ENCODE measurements around the gene PCSK4. TPM values are rescaled to one million over a fixed set of nuclear protein-coding genes. Genes with fewer than 3 reads are reported as not detected.

Gene PCSK4
- total RNA-seq, 1 experiment from 2014 or later, result 3.9 TPM

GRCh38 chr19:1449467-1450442, 40.4 kb downstream of the PCSK4 start, which contains the start of gene APC2:
TSS of gene APC2 (plus strand) at chr19:1450121. CDS start at chr19:1453002, 2,881 bp downstream.
- Histone ChIP-seq H3K9me2 (replicated peaks; ENCODE audit: low read length) (no peaks in the 10 kb centered on the region), H3K4me1 (ENCODE audit: insufficient read depth, low read length) (0 out of 2 replicates have a peak, but pooled peaks cover 4% of the 10 kb centered on the region), H3K9me3 (ENCODE audit: low read length) (no peaks in the 10 kb centered on the region), H3K4me2 (ENCODE audit: low read length) (no peak within 1 kb of the TSS), H3K9ac (ENCODE audit: low read length) (no peak within 1 kb of the TSS), H3K79me2 (ENCODE audit: low read length) (no peaks in the 10 kb centered on the region), H3K27ac (ENCODE audit: low read length) (no peak within 1 kb of the TSS), H2AFZ (ENCODE audit: low read length) (no peak within 1 kb of the TSS), H3K27me3 (ENCODE audit: low read length) (peaks cover 15% of the 10 kb centered on the region), H3K36me3 (ENCODE audit: low read depth, low read length) (no peaks in the 10 kb centered on the region), H3F3A (ENCODE audit: low read length, unreplicated experiment) (no peaks in the 10 kb centered on the region), H3K4me3 (ENCODE audit: low read length) (no peak within 1 kb of the TSS), H4K20me1 (ENCODE audit: low read length) (no peaks in the 10 kb centered on the region)
- intact Hi-C loops (cut with micrococcal nuclease), result no loop called here
- DNase-seq, result no peak
- no peak for ATAC-seq
- no peak for TF ChIP-seq EZH2 (IDR thresholded peaks at IDR 0.05; ENCODE audit: low read length, unreplicated experiment)
- no TSS peak for BruUV-seq (replicated peaks)
- ChIA-PET POLR2A (ENCODE audit: unreplicated experiment) (no interaction called here), CTCF (no interaction called here)

DNA sequence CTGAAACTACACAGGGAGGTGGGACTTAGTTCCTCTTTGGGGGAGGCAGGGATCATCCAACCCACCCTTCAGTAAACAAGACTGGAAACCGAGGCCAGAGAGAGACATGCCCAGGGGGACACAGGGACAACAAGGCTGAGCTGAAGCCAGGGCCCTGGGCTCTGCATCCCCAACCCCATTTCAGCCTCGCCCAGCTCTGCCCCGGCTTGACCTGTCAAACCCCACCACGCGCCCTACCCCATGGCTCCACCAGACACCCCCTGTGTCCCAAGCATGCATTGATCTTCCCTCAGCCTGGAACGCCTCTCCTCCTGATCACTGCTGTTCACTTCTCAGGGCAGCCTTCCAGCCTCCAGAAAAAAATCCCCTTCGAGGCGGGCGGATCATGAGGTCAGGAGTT, 42.2 kb downstream of the PCSK4 start:
- Histone ChIP-seq H3K9me2 (replicated peaks; ENCODE audit: low read length) (no peaks in the 10 kb centered on the region), H3F3A (ENCODE audit: low read length, unreplicated experiment) (no peaks in the 10 kb centered on the region), H3K36me3 (ENCODE audit: low read depth, low read length) (no peaks in the 10 kb centered on the region), H3K79me2 (ENCODE audit: low read length) (no peaks in the 10 kb centered on the region), H2AFZ (ENCODE audit: low read length) (no peak overlapping the region), H3K9ac (ENCODE audit: low read length) (no peak overlapping the region), H4K20me1 (ENCODE audit: low read length) (no peaks in the 10 kb centered on the region), H3K9me3 (ENCODE audit: low read length) (no peaks in the 10 kb centered on the region), H3K4me3 (ENCODE audit: low read length) (no peak overlapping the region), H3K27ac (ENCODE audit: low read length) (no peak overlapping the region), H3K4me2 (ENCODE audit: low read length) (no peak overlapping the region), H3K27me3 (ENCODE audit: low read length) (peaks cover 15% of the 10 kb centered on the region), H3K4me1 (ENCODE audit: insufficient read depth, low read length) (peaks cover 8% of the 10 kb centered on the region; the same call in 1 of the 2 replicates)
- POLR2A ChIA-PET (ENCODE audit: unreplicated experiment), result no interaction called here
- TF ChIP-seq EZH2 (IDR thresholded peaks at IDR 0.05; ENCODE audit: low read length, unreplicated experiment) (no peak), EZH2phosphoT487 (IDR thresholded peaks at IDR 0.05; ENCODE audit: borderline replicate concordance, low read length) (no peak)
- TF ChIP-seq, protein P1, sequence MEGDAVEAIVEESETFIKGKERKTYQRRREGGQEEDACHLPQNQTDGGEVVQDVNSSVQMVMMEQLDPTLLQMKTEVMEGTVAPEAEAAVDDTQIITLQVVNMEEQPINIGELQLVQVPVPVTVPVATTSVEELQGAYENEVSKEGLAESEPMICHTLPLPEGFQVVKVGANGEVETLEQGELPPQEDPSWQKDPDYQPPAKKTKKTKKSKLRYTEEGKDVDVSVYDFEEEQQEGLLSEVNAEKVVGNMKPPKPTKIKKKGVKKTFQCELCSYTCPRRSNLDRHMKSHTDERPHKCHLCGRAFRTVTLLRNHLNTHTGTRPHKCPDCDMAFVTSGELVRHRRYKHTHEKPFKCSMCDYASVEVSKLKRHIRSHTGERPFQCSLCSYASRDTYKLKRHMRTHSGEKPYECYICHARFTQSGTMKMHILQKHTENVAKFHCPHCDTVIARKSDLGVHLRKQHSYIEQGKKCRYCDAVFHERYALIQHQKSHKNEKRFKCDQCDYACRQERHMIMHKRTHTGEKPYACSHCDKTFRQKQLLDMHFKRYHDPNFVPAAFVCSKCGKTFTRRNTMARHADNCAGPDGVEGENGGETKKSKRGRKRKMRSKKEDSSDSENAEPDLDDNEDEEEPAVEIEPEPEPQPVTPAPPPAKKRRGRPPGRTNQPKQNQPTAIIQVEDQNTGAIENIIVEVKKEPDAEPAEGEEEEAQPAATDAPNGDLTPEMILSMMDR (conservative IDR thresholded peaks at IDR 0.05; ENCODE audit: low read depth, low read length), result no peak
- no TSS peak for BruUV-seq (replicated peaks)
- CTCF ChIA-PET, result no interaction called here
- intact Hi-C loops (cut with micrococcal nuclease), result no loop called here
- ATAC-seq (no peak), DNase-seq (no peak)

DNA sequence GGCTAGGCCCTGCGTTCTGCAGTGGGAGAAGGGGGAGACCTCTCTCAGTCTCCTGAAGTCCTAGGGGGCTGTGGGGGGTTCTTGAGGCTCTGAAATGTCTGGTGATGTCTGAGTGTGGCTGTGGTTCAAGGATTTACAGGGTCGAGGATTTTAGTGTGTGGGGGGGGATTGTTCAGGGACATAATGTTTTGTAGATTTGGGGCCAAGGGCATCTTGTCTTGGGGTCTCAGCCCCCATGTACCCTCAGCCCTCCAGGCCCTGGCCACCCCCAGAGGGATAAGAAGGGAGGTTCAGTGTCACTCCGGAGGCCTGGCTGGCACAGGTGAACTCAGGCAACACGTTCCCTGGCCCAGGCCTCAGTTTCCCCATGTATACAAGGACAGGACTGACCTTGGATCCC, 42.6 kb downstream of the PCSK4 start:
- DNase-seq (no peak), ATAC-seq (no peak)
- Histone ChIP-seq H4K20me1 (ENCODE audit: low read length) (no peaks in the 10 kb centered on the region), H3K4me1 (ENCODE audit: insufficient read depth, low read length) (peaks cover 8% of the 10 kb centered on the region; the same call in 1 of the 2 replicates), H3K9ac (ENCODE audit: low read length) (no peak overlapping the region), H3K79me2 (ENCODE audit: low read length) (no peaks in the 10 kb centered on the region), H2AFZ (ENCODE audit: low read length) (no peak overlapping the region), H3K27ac (ENCODE audit: low read length) (no peak overlapping the region), H3K4me2 (ENCODE audit: low read length) (no peak overlapping the region), H3K4me3 (ENCODE audit: low read length) (no peak overlapping the region), H3K27me3 (ENCODE audit: low read length) (peaks cover 13% of the 10 kb centered on the region), H3K9me3 (ENCODE audit: low read length) (no peaks in the 10 kb centered on the region), H3K36me3 (ENCODE audit: low read depth, low read length) (peaks cover 1% of the 10 kb centered on the region; the same call in 1 of the 2 replicates), H3K9me2 (replicated peaks; ENCODE audit: low read length) (no peaks in the 10 kb centered on the region), H3F3A (ENCODE audit: low read length, unreplicated experiment) (no peaks in the 10 kb centered on the region)
- TF ChIP-seq EZH2 (IDR thresholded peaks at IDR 0.05; ENCODE audit: low read length, unreplicated experiment) (no peak), EZH2phosphoT487 (IDR thresholded peaks at IDR 0.05; ENCODE audit: borderline replicate concordance, low read length) (no peak)
- TF ChIP-seq, protein P1 (conservative IDR thresholded peaks at IDR 0.05; ENCODE audit: low read depth, low read length), result no peak
- POLR2A ChIA-PET (ENCODE audit: unreplicated experiment), result no interaction called here
- no TSS peak for BruUV-seq (replicated peaks)
- intact Hi-C loops (cut with micrococcal nuclease), result no loop called here
- CTCF ChIA-PET, result no interaction called here
